Measurements from ENCODE around the gene ADARB2.

DNA sequence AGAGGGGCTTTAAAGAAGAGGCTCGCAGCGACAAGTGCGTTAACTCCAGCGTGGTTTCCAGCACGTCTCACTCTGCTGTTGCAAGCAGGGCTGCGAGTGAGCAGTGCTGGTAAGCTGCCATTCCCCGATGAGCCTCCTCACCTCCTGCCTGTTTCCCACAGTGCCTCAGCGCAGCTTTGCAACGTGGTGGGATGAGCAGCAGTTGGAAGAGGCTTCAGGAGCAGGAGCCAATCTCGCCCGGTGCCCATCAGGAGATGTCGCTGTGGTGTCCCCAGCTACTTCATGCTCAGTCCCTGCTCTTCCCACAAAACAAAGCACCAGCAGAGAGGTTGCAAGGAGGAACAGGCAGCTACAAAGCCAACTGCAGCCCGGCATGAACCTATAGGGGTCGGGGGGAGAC lies 2.4 kb upstream of the ADARB2 start:
- TF ChIP-seq, protein P1, sequence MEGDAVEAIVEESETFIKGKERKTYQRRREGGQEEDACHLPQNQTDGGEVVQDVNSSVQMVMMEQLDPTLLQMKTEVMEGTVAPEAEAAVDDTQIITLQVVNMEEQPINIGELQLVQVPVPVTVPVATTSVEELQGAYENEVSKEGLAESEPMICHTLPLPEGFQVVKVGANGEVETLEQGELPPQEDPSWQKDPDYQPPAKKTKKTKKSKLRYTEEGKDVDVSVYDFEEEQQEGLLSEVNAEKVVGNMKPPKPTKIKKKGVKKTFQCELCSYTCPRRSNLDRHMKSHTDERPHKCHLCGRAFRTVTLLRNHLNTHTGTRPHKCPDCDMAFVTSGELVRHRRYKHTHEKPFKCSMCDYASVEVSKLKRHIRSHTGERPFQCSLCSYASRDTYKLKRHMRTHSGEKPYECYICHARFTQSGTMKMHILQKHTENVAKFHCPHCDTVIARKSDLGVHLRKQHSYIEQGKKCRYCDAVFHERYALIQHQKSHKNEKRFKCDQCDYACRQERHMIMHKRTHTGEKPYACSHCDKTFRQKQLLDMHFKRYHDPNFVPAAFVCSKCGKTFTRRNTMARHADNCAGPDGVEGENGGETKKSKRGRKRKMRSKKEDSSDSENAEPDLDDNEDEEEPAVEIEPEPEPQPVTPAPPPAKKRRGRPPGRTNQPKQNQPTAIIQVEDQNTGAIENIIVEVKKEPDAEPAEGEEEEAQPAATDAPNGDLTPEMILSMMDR (IDR thresholded peaks at IDR 0.05), result no peak
- TF ChIP-seq POLR2A (IDR thresholded peaks at IDR 0.05), result no peak
